WTC11 (cell line): ENCODE results near the gene LDLR. TPM values are rescaled to one million over a fixed set of nuclear protein-coding genes. Genes with fewer than 3 reads are reported as not detected.

Experiments used
- ATAC-seq: fragments of 200-7000 bp; cut with Tn5 transposase; 2 replicates; pipeline ENCODE4 v1.10.0; 2021; ENCODE audit warnings: mild to moderate bottlenecking, moderate library complexity
- CTCF ChIA-PET: fragments of 300-600 bp; sonication (Branson Sonifier 250); formaldehyde crosslinking; loops from one replicate; lab custom pipeline; 2021; ENCODE audit warnings: antibody characterized with exemption; lab: Charles Lee
- POLR2A ChIA-PET: fragments of 350-600 bp; sonication (Branson Sonifier 250); formaldehyde crosslinking; loops from one replicate; lab custom pipeline; 2021; ENCODE audit warnings: antibody characterized with exemption; lab: Charles Lee
- DNase-seq: peaks from one replicate; pipeline ENCODE4 v3.0.0; 2021; ENCODE audit warnings: low spot score
- H3K27ac Mint-ChIP-seq: 2 replicates; pipeline ENCODE4 v1.8.0; 2021; ENCODE audit warnings: mixed read lengths
- H3K27me3 Mint-ChIP-seq: 2 replicates; pipeline ENCODE4 v1.8.0; 2021; ENCODE audit warnings: low read depth, mild to moderate bottlenecking, moderate library complexity, mixed read lengths
- H3K36me3 Mint-ChIP-seq: 2 replicates; pipeline ENCODE4 v1.8.0; 2021; ENCODE audit warnings: mixed read lengths
- H3K4me1 Mint-ChIP-seq: 2 replicates; pipeline ENCODE4 v1.8.0; 2022; ENCODE audit warnings: mixed read lengths
- H3K4me3 Mint-ChIP-seq: 2 replicates; pipeline ENCODE4 v1.8.0; 2021; ENCODE audit warnings: mild to moderate bottlenecking, moderate library complexity, mixed read lengths
- H3K9me3 Mint-ChIP-seq: 2 replicates; pipeline ENCODE4 v1.8.0; 2021; ENCODE audit warnings: mixed read lengths
- CTCF ChIP-seq: fragments of 200-600 bp; IDR thresholded peaks from 2 replicates; pipeline ENCODE4 v1.8.0; 2022; ENCODE audit warnings: antibody characterized with exemption
- ERG ChIP-seq: fragments of 250-450 bp; sonication (Bioruptor Pico); IDR thresholded peaks from 2 replicates; pipeline ENCODE4 v1.8.0; 2021; ENCODE audit warnings: mild to moderate bottlenecking
- FOXK1 ChIP-seq: sonication (generic); formaldehyde crosslinking; IDR thresholded peaks from 2 replicates; pipeline ENCODE4 v1.8.0; 2022; ENCODE audit warnings: mild to moderate bottlenecking, moderate library complexity, missing genetic modification reagents
- GABPB1 ChIP-seq: sonication (generic); formaldehyde crosslinking; IDR thresholded peaks from 2 replicates; pipeline ENCODE4 v1.8.1; 2023; ENCODE audit warnings: mild to moderate bottlenecking, missing genetic modification reagents
- GRHL2 ChIP-seq: fragments of 250-450 bp; sonication (Bioruptor Pico); IDR thresholded peaks from 2 replicates; pipeline ENCODE4 v1.8.0; 2022; ENCODE audit warnings: mild to moderate bottlenecking, moderate library complexity; ENCODE audit not compliant: insufficient replicate concordance, severe bottlenecking
- MAX ChIP-seq: sonication (generic); formaldehyde crosslinking; IDR thresholded peaks from 2 replicates; pipeline ENCODE4 v1.8.0; 2022; ENCODE audit warnings: mild to moderate bottlenecking, missing genetic modification reagents
- MLX ChIP-seq: sonication (generic); formaldehyde crosslinking; IDR thresholded peaks from 2 replicates; pipeline ENCODE4 v1.8.1; 2023; ENCODE audit warnings: mild to moderate bottlenecking, missing genetic modification reagents, moderate library complexity
- STAT6 ChIP-seq: sonication (generic); formaldehyde crosslinking; conservative IDR thresholded peaks from 2 replicates; pipeline ENCODE4 v1.8.1; 2023; ENCODE audit warnings: mild to moderate bottlenecking, low read depth, missing genetic modification reagents, moderate library complexity
- ZNF263 ChIP-seq: sonication (generic); formaldehyde crosslinking; IDR thresholded peaks from 2 replicates; pipeline ENCODE4 v1.8.1; 2022; ENCODE audit warnings: low read depth, mild to moderate bottlenecking, moderate library complexity, missing genetic modification reagents
- ZNF532 ChIP-seq: fragments of 250-450 bp; sonication (Bioruptor Pico); IDR thresholded peaks from 2 replicates; pipeline ENCODE4 v1.9.0; 2021; ENCODE audit warnings: mild to moderate bottlenecking, borderline replicate concordance
- total RNA-seq: library from RNA; stranded (reverse); gene quantifications from 3 replicates; pipeline ENCODE4 v1.2.3, GENCODE V29; 2021

Gene LDLR
- total RNA-seq, 1 experiment from 2014 or later = 98.9 TPM

- TF ChIP-seq ERG = no peak
Measured at GRCh38 chr19:11127905-11128304, 38.6 kb downstream of the LDLR start (continued).

GRCh38 chr19:11130824-11131455 is 41.7 kb downstream of the LDLR start:
- ATAC-seq (peak; percentile 78), DNase-seq (peak; percentile 90)
- H3K4me1 Mint-ChIP-seq = no peaks in the 10 kb centered on the region
- no peaks in the 10 kb centered on the region for H3K27me3 Mint-ChIP-seq
- CTCF ChIA-PET = interaction anchor here (1.0 to 1.2 kb wide), 3 partner anchors 11 to 189 kb away, joined by 3 read pairs; no protein-coding TSS in a partner anchor
- peak overlapping the region; percentile 70 for H3K27ac Mint-ChIP-seq
- H3K4me3 Mint-ChIP-seq = no peak overlapping the region
- H3K9me3 Mint-ChIP-seq = no peaks in the 10 kb centered on the region
- POLR2A ChIA-PET = no interaction called here
- TF ChIP-seq ZNF263 (CRISPR knock-in tag) = no peak
- TF ChIP-seq GABPB1 (CRISPR knock-in tag) = peak; percentile 33; the same call in 1 of the 2 replicates
- no peak for TF ChIP-seq GRHL2 (CRISPR knock-in tag)
- peak; percentile 64 for TF ChIP-seq CTCF
- TF ChIP-seq, all 79 proteins: peak for 2
- H3K36me3 Mint-ChIP-seq = peaks cover 63% of the 10 kb centered on the region

GRCh38 chr19:11131471-11131870 is 42.2 kb downstream of the LDLR start:
- no peaks in the 10 kb centered on the region for H3K27me3 Mint-ChIP-seq
- DNase-seq = no peak
- peak overlapping the region; percentile 87 for H3K27ac Mint-ChIP-seq
- H3K4me1 Mint-ChIP-seq = no peaks in the 10 kb centered on the region
- no peaks in the 10 kb centered on the region for H3K9me3 Mint-ChIP-seq
- CTCF ChIA-PET = interaction anchor here (1.0 kb wide), 2 partner anchors 10 to 190 kb away, joined by 3 read pairs; no protein-coding TSS in a partner anchor
- H3K36me3 Mint-ChIP-seq = peaks cover 58% of the 10 kb centered on the region
- POLR2A ChIA-PET = no interaction called here
- ATAC-seq = no peak
- no peak for TF ChIP-seq FOXK1
- no peak for TF ChIP-seq ZNF532 (CRISPR knock-in tag)
- no peak for TF ChIP-seq MAX (CRISPR knock-in tag)
- TF ChIP-seq STAT6 (CRISPR knock-in tag) = no peak
- TF ChIP-seq MLX (CRISPR knock-in tag) = no peak
- TF ChIP-seq, all 79 proteins: peak for 0
- H3K4me3 Mint-ChIP-seq = no peak overlapping the region
